ENCODE measurements around the gene KIAA0930. TPM values are rescaled to one million over a fixed set of nuclear protein-coding genes. Genes with fewer than 3 reads are reported as not detected.

The KIAA0930 gene
- total RNA-seq, 4 donors from 2014 or later: 18.0 to 51.2 (median 25.1) TPM

GRCh38 chr22:45172881-45173585 is 67.7 kb downstream of the KIAA0930 start:
- peaks cover 0 to 53% (median 26%) of the 10 kb centered on the region in 4 donors for H3K36me3 ChIP-seq
- DNase-seq: no peak
- WGBS, 2 donors (ENCODE audit: low coverage in 1 of 2): 82 to 84% methylated on average over 5 to 7 of the region's 7 CpGs
- no peak overlapping the region for H3K27ac ChIP-seq
- no peaks in the 10 kb centered on the region for H3K27me3 ChIP-seq
- no peak overlapping the region for H3K4me3 ChIP-seq
- TF ChIP-seq EP300 (IDR thresholded peaks at IDR 0.05; ENCODE audit: low read depth): no peak
- no peak for TF ChIP-seq POLR2A (IDR thresholded peaks at IDR 0.05)
- no peak for TF ChIP-seq POLR2AphosphoS5 (IDR thresholded peaks at IDR 0.05)
- no peak for TF ChIP-seq CTCF (IDR thresholded peaks at IDR 0.05)
- no peaks in the 10 kb centered on the region for H3K9me3 ChIP-seq
- in situ Hi-C loops (cut with MboI; ENCODE audit: low pct_ligation_motif_present in 1 of 4, low pct_unique_long_range_greater_than_20kb in 1 of 4, low sequenced_read_pairs in 3 of 4) (no loop called here), intact Hi-C loops (cut with DNase I; ENCODE audit: low total_unique reads) (no loop called here)
- no peaks in the 10 kb centered on the region for H3K4me1 ChIP-seq

DNA sequence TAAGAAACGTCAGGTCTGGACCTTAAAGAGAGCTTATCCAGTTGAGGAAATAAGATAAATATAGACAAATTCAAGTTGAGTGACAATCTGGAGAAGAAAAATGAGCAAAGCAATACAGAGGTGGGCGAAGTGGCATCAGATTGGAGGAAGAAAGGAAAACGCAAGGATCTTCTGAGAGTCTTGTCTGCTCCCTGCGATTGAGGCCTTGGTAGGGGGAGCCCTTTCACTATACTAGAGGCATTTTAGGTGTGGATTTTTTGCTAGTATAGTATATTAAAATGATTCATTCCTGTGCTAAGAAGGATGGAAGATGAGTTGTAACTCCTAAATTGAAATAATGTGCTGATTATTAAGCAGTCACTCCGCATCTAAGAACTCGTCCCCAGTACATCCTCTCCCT is 68.9 kb downstream of the KIAA0930 start:
- H3K27ac ChIP-seq: no peak overlapping the region
- 85 to 90% methylated on average over 4 to 6 of the region's 6 CpGs for WGBS, 2 donors (ENCODE audit: low coverage in 1 of 2)
- H3K36me3 ChIP-seq: peaks cover 0 to 47% (median 22%) of the 10 kb centered on the region in 4 donors

GRCh38 chr22:45169591-45170466 is 70.9 kb downstream of the KIAA0930 start:
- Histone ChIP-seq H3K36me3 (peaks cover 0 to 43% (median 21%) of the 10 kb centered on the region in 4 donors), H3K27me3 (no peaks in the 10 kb centered on the region), H3K27ac (no peak overlapping the region), H3K4me1 (peaks cover 10 to 22% (median 16%) of the 10 kb centered on the region in 4 donors), H3K4me3 (no peak overlapping the region), H3K9me3 (no peaks in the 10 kb centered on the region)
- TF ChIP-seq POLR2A (IDR thresholded peaks at IDR 0.05): no peak
- no peak for TF ChIP-seq POLR2AphosphoS5 (IDR thresholded peaks at IDR 0.05)
- TF ChIP-seq EP300 (IDR thresholded peaks at IDR 0.05; ENCODE audit: low read depth): no peak
- WGBS, 2 donors (ENCODE audit: low coverage in 1 of 2): 70 to 78% methylated on average over 12 to 19 of the region's 19 CpGs
- no peak for DNase-seq
- in situ Hi-C loops (cut with MboI; ENCODE audit: low pct_ligation_motif_present in 1 of 4, low pct_unique_long_range_greater_than_20kb in 1 of 4, low sequenced_read_pairs in 3 of 4): loop anchor here in 1 of 4 donors (10.0 kb wide), 1 partner anchor 75 kb away; the partner anchor contains the start of gene KIAA0930
- intact Hi-C loops (cut with DNase I; ENCODE audit: low total_unique reads): no loop called here

More for the DNA sequence above, 68.9 kb downstream of the KIAA0930 start:
- Histone ChIP-seq H3K9me3 (no peaks in the 10 kb centered on the region), H3K4me1 (peaks cover 0 to 5% (median 3%) of the 10 kb centered on the region in 4 donors), H3K27me3 (no peaks in the 10 kb centered on the region), H3K4me3 (no peak overlapping the region)
- TF ChIP-seq CTCF (IDR thresholded peaks at IDR 0.05): no peak
- no peak for TF ChIP-seq POLR2A (IDR thresholded peaks at IDR 0.05)
- no peak for TF ChIP-seq EP300 (IDR thresholded peaks at IDR 0.05; ENCODE audit: low read depth)
- no peak for TF ChIP-seq POLR2AphosphoS5 (IDR thresholded peaks at IDR 0.05)
- intact Hi-C loops (cut with DNase I; ENCODE audit: low total_unique reads) (no loop called here), in situ Hi-C loops (cut with MboI; ENCODE audit: low pct_ligation_motif_present in 1 of 4, low pct_unique_long_range_greater_than_20kb in 1 of 4, low sequenced_read_pairs in 3 of 4) (no loop called here)
- DNase-seq: no peak

GRCh38 chr22:45166932-45167331 is 73.8 kb downstream of the KIAA0930 start:
- WGBS, 2 donors (ENCODE audit: low coverage in 1 of 2): 61% methylated on average over 5 of the region's 5 CpGs
- in situ Hi-C loops (cut with MboI; ENCODE audit: low pct_ligation_motif_present in 1 of 4, low pct_unique_long_range_greater_than_20kb in 1 of 4, low sequenced_read_pairs in 3 of 4): loop anchor here in 1 of 4 donors (10.0 kb wide), 1 partner anchor 78 kb away; the partner anchor contains the start of gene KIAA0930

More at GRCh38 chr22:45166932-45167331, 73.8 kb downstream of the KIAA0930 start:
- TF ChIP-seq EP300 (IDR thresholded peaks at IDR 0.05; ENCODE audit: low read depth) (no peak), POLR2AphosphoS5 (IDR thresholded peaks at IDR 0.05) (no peak), POLR2A (IDR thresholded peaks at IDR 0.05) (no peak), CTCF (IDR thresholded peaks at IDR 0.05) (no peak)
- H3K27me3 ChIP-seq: no peaks in the 10 kb centered on the region
- no peak overlapping the region for H3K4me3 ChIP-seq
- H3K27ac ChIP-seq: no peak overlapping the region
- intact Hi-C loops (cut with DNase I; ENCODE audit: low total_unique reads): no loop called here
- H3K4me1 ChIP-seq: peaks cover 10 to 36% (median 32%) of the 10 kb centered on the region in 4 donors
- no peaks in the 10 kb centered on the region for H3K9me3 ChIP-seq
- H3K36me3 ChIP-seq: peaks cover 0 to 34% (median 12%) of the 10 kb centered on the region in 4 donors
- DNase-seq: no peak
